K562 (cell line): Measurements from ENCODE around the gene TTC4. TPM values are rescaled to one million over a fixed set of nuclear protein-coding genes. Genes with fewer than 3 reads are reported as not detected.

ENCODE experiments used
- ATAC-seq: fragments of 200-7000 bp; cut with Tn5 transposase; 3 replicates; pipeline ENCODE4 v1.9.1; 2020; ENCODE audit warnings: moderate library complexity
- BruUV-seq: library from RNA; stranded (reverse); fragments of 400-500 nt; replicated peaks from 2 replicates; lab custom pipeline; 2021; lab: Mats Ljungman, UMichigan
- CTCF ChIA-PET: fragments of 300-600 bp; formaldehyde crosslinking; extraction: SDS; loops from one replicate; lab custom pipeline; 2021; ENCODE audit warnings: low intra/inter-chr PET ratio; lab: Yijun Ruan, JAX
- POLR2A ChIA-PET: fragments of 300-600, 350-650 bp; sonication (Branson Sonifier 250); formaldehyde crosslinking; extraction: SDS; loops from one replicate; lab custom pipeline; 2021; ENCODE audit warnings: antibody characterized with exemption, inconsistent platforms; lab: Yijun Ruan, JAX
- DNase-seq, 4 experiments: peaks; one replicate each; pipeline versions ENCODE4 v3.0.0 to v3.0.0-alpha.2; 2011 to 2018; ENCODE audit warnings: low spot score in 3 of 4, mixed read lengths in 3 of 4; ENCODE audit errors: extremely low read depth in 1 of 4
- FAIRE-seq: peaks from 2 replicates; lab custom pipeline; 2011; peaks lifted over from hg19 to GRCh38; lab: Jason Lieb, UNC
- H2AFZ ChIP-seq: 2 replicates; pipeline ENCODE4 v1.6.0; 2011; ENCODE audit warnings: low read depth, low read length, control low read depth, inconsistent platforms
- H3K27ac ChIP-seq: fragments of 200-600 bp; 3 replicates; pipeline ENCODE4 v1.8.0; 2011; ENCODE audit warnings: low read depth, mild to moderate bottlenecking, control low read depth, inconsistent platforms, low read length, moderate library complexity, mixed read lengths; ENCODE audit errors: extremely low read depth
- H3K27me3 ChIP-seq, 2 experiments: fragments of 300-600 bp in 1 of 2; 2 replicates in 1 of 2; 3 replicates in 1 of 2; pipeline versions ENCODE4 v1.6.0 to v1.8.0; 2011; ENCODE audit warnings: inconsistent platforms in 2 of 2, low read length in 2 of 2, mild to moderate bottlenecking in 1 of 2, mixed read lengths in 1 of 2, moderate library complexity in 1 of 2; ENCODE audit not compliant: control insufficient read depth in 2 of 2, insufficient read depth in 2 of 2
- H3K36me3 ChIP-seq: fragments of 300-600 bp; 3 replicates; pipeline ENCODE4 v1.8.0; 2011; ENCODE audit warnings: mild to moderate bottlenecking, low read length, inconsistent platforms; ENCODE audit not compliant: control insufficient read depth, insufficient read depth
- H3K4me1 ChIP-seq, 2 experiments: fragments of 200-600 bp in 1 of 2; replicated peaks in 1 of 2; 2 replicates in 1 of 2; 3 replicates in 1 of 2; pipeline versions ENCODE4 v1.5.1 to v1.8.0; 2011; ENCODE audit warnings: inconsistent platforms in 2 of 2, low read length in 2 of 2, mild to moderate bottlenecking in 1 of 2, mixed read lengths in 1 of 2, moderate library complexity in 1 of 2; ENCODE audit not compliant: control insufficient read depth in 2 of 2, insufficient read depth in 2 of 2
- H3K4me2 ChIP-seq: 2 replicates; pipeline ENCODE4 v1.6.1; 2011; ENCODE audit warnings: low read length, control low read depth, inconsistent platforms, mixed read lengths; ENCODE audit not compliant: insufficient read depth
- H3K4me3 ChIP-seq: fragments of 200-600 bp; sonication (generic), shearing (Covaris generic); 2 replicates; pipeline ENCODE4 v1.5.1; 2016; ENCODE audit warnings: control low read depth, inconsistent platforms
- H3K79me2 ChIP-seq: fragments of 200-600 bp; 3 replicates; pipeline ENCODE4 v1.8.0; 2011; ENCODE audit warnings: low read length, inconsistent platforms; ENCODE audit not compliant: control insufficient read depth, insufficient read depth
- H3K9ac ChIP-seq, 2 experiments: 2 replicates each; pipeline versions ENCODE4 v1.6.0 to v1.6.1; 2011; ENCODE audit warnings: low read depth in 2 of 2, low read length in 2 of 2, control low read depth in 1 of 2, inconsistent platforms in 1 of 2, mild to moderate bottlenecking in 1 of 2, mixed read lengths in 1 of 2; ENCODE audit not compliant: insufficient read depth in 1 of 2
- H3K9me1 ChIP-seq: one replicate; pipeline ENCODE4 v1.6.0; 2011; ENCODE audit warnings: inconsistent platforms, mild to moderate bottlenecking, low read length, moderate library complexity; ENCODE audit not compliant: control insufficient read depth, insufficient read depth
- H3K9me3 ChIP-seq: replicated peaks from 2 replicates; pipeline ENCODE4 v1.5.1; 2011; ENCODE audit warnings: low read depth, low read length, inconsistent platforms; ENCODE audit not compliant: control insufficient read depth, insufficient read depth
- H4K20me1 ChIP-seq: replicated peaks from 2 replicates; pipeline ENCODE4 v1.6.1; 2011; ENCODE audit warnings: low read length, inconsistent platforms, mixed read lengths; ENCODE audit not compliant: control insufficient read depth, insufficient read depth
- ATF1 ChIP-seq, 2 experiments: fragments of 450-650 bp in 1 of 2; IDR thresholded peaks; 2 replicates each; pipeline ENCODE4 v1.6.1; 2016; ENCODE audit warnings: missing compliant biosample characterization in 1 of 2, missing genetic modification characterization in 1 of 2
- CBX8 ChIP-seq: fragments of 200-600 bp; sonication (generic); IDR thresholded peaks from 2 replicates; pipeline ENCODE4 v1.6.1; 2012; ENCODE audit warnings: borderline replicate concordance, mixed run types, low read depth, mild to moderate bottlenecking, moderate library complexity, mixed read lengths, low read length, control low read depth, inconsistent platforms; ENCODE audit not compliant: poor library complexity, severe bottlenecking; ENCODE audit errors: extremely low read depth
- CLOCK ChIP-seq: fragments of 250-450 bp; sonication (Bioruptor Pico); IDR thresholded peaks from 2 replicates; pipeline ENCODE4 v1.4.0; 2020; ENCODE audit warnings: mild to moderate bottlenecking, moderate library complexity, borderline replicate concordance
- GABPB2 ChIP-seq: fragments of 250-450 bp; sonication (Bioruptor Pico); conservative IDR thresholded peaks from 2 replicates; pipeline ENCODE4 v1.5.1; 2021; ENCODE audit warnings: mild to moderate bottlenecking
- IFI16 ChIP-seq: fragments of 250-450 bp; sonication (Bioruptor Pico); IDR thresholded peaks from 2 replicates; pipeline ENCODE4 v2.1.2; 2022; ENCODE audit warnings: mild to moderate bottlenecking, inconsistent platforms
- LCOR ChIP-seq: sonication (generic); formaldehyde crosslinking; IDR thresholded peaks from 2 replicates; pipeline ENCODE4 v1.8.0; 2022; ENCODE audit warnings: mild to moderate bottlenecking, missing genetic modification reagents
- MCM2 ChIP-seq: fragments of 450-650 bp; IDR thresholded peaks from 2 replicates; pipeline ENCODE4 v1.6.1; 2017; ENCODE audit warnings: low read depth, mild to moderate bottlenecking
- MITF ChIP-seq: IDR thresholded peaks from 2 replicates; pipeline ENCODE4 v1.6.1; 2014; ENCODE audit warnings: antibody characterized with exemption
- POLR2A ChIP-seq: fragments of 450-650 bp; conservative IDR thresholded peaks from 2 replicates; pipeline ENCODE4 v1.6.1; 2016
- UBTF ChIP-seq, 2 experiments: IDR thresholded peaks; 2 replicates each; pipeline ENCODE4 v1.6.1; 2012; ENCODE audit warnings: improper control_type of control experiment in 2 of 2, low read depth in 2 of 2, low read length in 2 of 2, borderline replicate concordance in 1 of 2
- ZNF277 ChIP-seq: fragments of 250-450 bp; sonication (Bioruptor Pico); IDR thresholded peaks from 2 replicates; pipeline ENCODE4 v1.8.0; 2022; ENCODE audit warnings: inconsistent platforms, mild to moderate bottlenecking, moderate library complexity, borderline replicate concordance
- ZNF282 ChIP-seq: sonication (generic); formaldehyde crosslinking; IDR thresholded peaks from 2 replicates; pipeline ENCODE4 v1.8.1; 2023; ENCODE audit warnings: missing genetic modification reagents
- ZNF511 ChIP-seq: sonication (generic); formaldehyde crosslinking; IDR thresholded peaks from 2 replicates; pipeline ENCODE4 v1.8.0; 2022; ENCODE audit warnings: mild to moderate bottlenecking, missing genetic modification reagents
- WGBS: fragments of 100-300 bp; shearing (Covaris generic); methylation state at CpG from one replicate; pipeline ENCODE4 v1.1.6; 2016; ENCODE audit warnings: low coverage, mixed read lengths; ENCODE audit not compliant: insufficient coverage; ENCODE audit errors: missing lambda C conversion rate; 5-methylcytosine and 5-hydroxymethylcytosine counted together
- in situ Hi-C: fragments of 300-500 bp; cut with MboI; formaldehyde crosslinking; loops from 4 replicates; pipeline ENCODE4 v1.15.0; 2018; ENCODE audit warnings: inconsistent platforms, mixed read lengths
- intact Hi-C: fragments of 100-400 bp; cut with micrococcal nuclease; formaldehyde crosslinking; loops from 2 replicates; pipeline ENCODE4 v1.14.2; 2022
- polyA plus RNA-seq, 8 experiments: library from polyadenylated mRNA; depleted of rRNA in 4 of 8; stranded (reverse) in 5 of 8; unstranded in 3 of 8; fragments of >200 nt; fragmentation: Nextera tagmentation in 2 of 8; fragmentation: Illumina TruSeq in 1 of 8; extraction: Ambion mirVana in 2 of 8; extraction: Trizol in 1 of 8; gene quantifications; 2 replicates each; pipeline versions ENCODE4 v1.2.1 to v1.2.3, GENCODE V29; 2011 to 2014; ENCODE audit warnings: inconsistent platforms in 1 of 8, missing spikeins in 1 of 8
- total RNA-seq, 7 experiments: library from RNA; depleted of rRNA in 6 of 7; stranded (reverse); fragments of >200 nt in 6 of 7; fragmentation: Illumina TruSeq in 2 of 7; extraction: Trizol in 2 of 7; gene quantifications; 2 replicates each; pipeline versions ENCODE4 v1.2.1 to v1.2.3, GENCODE V29; 2011 to 2021; ENCODE audit warnings: low replicate concordance in 1 of 7

Gene TTC4
- total and polyA plus RNA-seq, 9 of the 15 experiments (the other 6 are each of a cell fraction or from before 2014, with no cell fraction given), result 36.3 to 111 (median 54.1) TPM

GRCh38 chr1:54777431-54777830 is 61.8 kb downstream of the TTC4 start:
- H4K20me1 ChIP-seq, result no peaks in the 10 kb centered on the region
- no peak overlapping the region for H3K4me2 ChIP-seq
- no TSS peak for BruUV-seq
- no peak overlapping the region; the same call in 1 of the 2 replicates for H2AFZ ChIP-seq
- peaks cover 21% of the 10 kb centered on the region in 2 experiments; a peak in 4 of 5 replicates for H3K27me3 ChIP-seq
- no peaks in the 10 kb centered on the region; the same call in 1 of the 2 replicates for H3K9me3 ChIP-seq
- DNase-seq, result no peak
- ATAC-seq, result no peak
- TF ChIP-seq ZNF277 (CRISPR knock-in tag) (no peak), UBTF (IDR thresholded peaks at IDR 0.05; ENCODE audit: borderline replicate concordance in 1 of 2, low read depth in 2 of 2, low read length in 2 of 2) (no peak), LCOR (CRISPR knock-in tag) (no peak), ZNF511 (no peak), ZNF282 (CRISPR knock-in tag) (no peak), ATF1 (CRISPR knock-in tag; IDR thresholded peaks at IDR 0.05) (no peak), ATF1 (tag; IDR thresholded peaks at IDR 0.05) (no peak), POLR2A (no peak), MITF (no peak), IFI16 (CRISPR knock-in tag) (no peak), CLOCK (CRISPR knock-in tag) (no peak), CBX8 (no peak), MCM2 (no peak), GABPB2 (CRISPR knock-in tag) (no peak)
- TF ChIP-seq, all 486 proteins: peak for 0
- Histone ChIP-seq H3K36me3 (no peaks in the 10 kb centered on the region), H3K9me1 (no peaks in the 10 kb centered on the region), H3K27ac (no peak overlapping the region), H3K4me1 (peaks cover 5 to 9% of the 10 kb centered on the region in 2 experiments; a peak in 4 of 5 replicates), H3K9ac (no peak overlapping the region), H3K4me3 (no peak overlapping the region), H3K79me2 (no peaks in the 10 kb centered on the region)
- ChIA-PET POLR2A (interaction anchor here (0.6 to 1.9 kb wide), 4 partner anchors 11 to 227 kb away, joined by 3 to 9 read pairs (median 4); no protein-coding TSS in a partner anchor), CTCF (no interaction called here)
- 3% methylated on average over 4 of the region's 4 CpGs for WGBS
- in situ Hi-C loops (no loop called here), intact Hi-C loops (no loop called here)
- FAIRE-seq, result no peak
